Calu3 (cell line): ENCODE data around the gene SLC8A1. TPM values are rescaled to one million over a fixed set of nuclear protein-coding genes. Genes with fewer than 3 reads are reported as not detected.

Experiments used
- BruUV-seq: library from RNA; stranded (reverse); fragments of 400-500 nt; replicated peaks from 2 replicates; lab custom pipeline; 2021; lab: Mats Ljungman, UMichigan
- CTCF ChIA-PET: fragments of 300-600 bp; sonication (Branson Sonifier 250); formaldehyde crosslinking; loops from one replicate; lab custom pipeline; 2022; ENCODE audit warnings: antibody characterized with exemption; lab: Charles Lee
- DNase-seq: peaks from one replicate; pipeline ENCODE4 v3.0.0; 2022
- H3K27ac Mint-ChIP-seq: one replicate; pipeline ENCODE4 v1.8.0; 2022; ENCODE audit warnings: mixed read lengths; ENCODE audit not compliant: unreplicated experiment
- H3K27me3 Mint-ChIP-seq: one replicate; pipeline ENCODE4 v1.8.0; 2022; ENCODE audit warnings: mixed read lengths; ENCODE audit not compliant: unreplicated experiment
- H3K36me3 Mint-ChIP-seq: one replicate; pipeline ENCODE4 v1.8.0; 2022; ENCODE audit warnings: mild to moderate bottlenecking, moderate library complexity, mixed read lengths; ENCODE audit not compliant: insufficient read depth, unreplicated experiment
- H3K4me1 Mint-ChIP-seq: one replicate; pipeline ENCODE4 v1.8.0; 2022; ENCODE audit warnings: mild to moderate bottlenecking, low read depth, mixed read lengths; ENCODE audit not compliant: unreplicated experiment
- H3K4me3 Mint-ChIP-seq: one replicate; pipeline ENCODE4 v1.8.0; 2022; ENCODE audit warnings: mild to moderate bottlenecking, low read depth, moderate library complexity, mixed read lengths; ENCODE audit not compliant: unreplicated experiment
- H3K9me3 Mint-ChIP-seq: one replicate; pipeline ENCODE4 v1.8.0; 2022; ENCODE audit warnings: low read depth, mixed read lengths; ENCODE audit not compliant: unreplicated experiment
- intact Hi-C: fragments of 100-400 bp; cut with micrococcal nuclease; formaldehyde crosslinking; loops from one replicate; pipeline ENCODE4 v1.10.0; 2022; ENCODE audit not compliant: unreplicated experiment
- total RNA-seq: library from RNA; stranded (reverse); gene quantifications from 2 replicates; pipeline ENCODE4 v1.2.3, GENCODE V29; 2022
- TF ChIP-seq, protein P1 (sequence below): fragments of 200-600 bp; IDR thresholded peaks from one replicate; pipeline ENCODE4 v1.8.0; 2022; ENCODE audit warnings: antibody characterized with exemption; ENCODE audit not compliant: unreplicated experiment

SLC8A1 gene
- total RNA-seq, 1 experiment from 2014 or later, result 0.05 TPM

DNA sequence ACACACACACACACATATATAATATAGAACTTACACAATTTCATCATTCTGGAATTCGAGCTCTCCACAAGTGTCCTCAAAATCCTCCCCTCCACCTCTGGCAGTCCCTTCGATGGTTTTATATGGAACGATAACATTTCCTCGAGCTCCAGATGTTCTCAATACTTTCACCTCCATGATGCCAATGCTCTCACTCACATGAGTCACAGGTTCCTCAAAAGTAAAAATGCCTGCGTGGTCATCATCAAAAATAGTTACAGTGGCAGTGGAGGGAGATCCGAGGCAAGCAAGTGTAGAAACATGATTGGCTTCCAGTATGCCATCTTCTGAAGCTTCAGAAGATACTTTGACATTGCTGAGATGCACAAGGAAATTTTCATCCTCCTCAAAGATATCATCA, 23.5 kb downstream of the SLC8A1 start:
- intact Hi-C loops, result no loop called here
- Mint-ChIP-seq H3K9me3 (no peaks in the 10 kb centered on the region), H3K36me3 (no peaks in the 10 kb centered on the region), H3K4me1 (no peaks in the 10 kb centered on the region), H3K27ac (no peak overlapping the region), H3K27me3 (no peaks in the 10 kb centered on the region), H3K4me3 (no peak overlapping the region)
- CTCF ChIA-PET, result no interaction called here
- TF ChIP-seq, protein P1, sequence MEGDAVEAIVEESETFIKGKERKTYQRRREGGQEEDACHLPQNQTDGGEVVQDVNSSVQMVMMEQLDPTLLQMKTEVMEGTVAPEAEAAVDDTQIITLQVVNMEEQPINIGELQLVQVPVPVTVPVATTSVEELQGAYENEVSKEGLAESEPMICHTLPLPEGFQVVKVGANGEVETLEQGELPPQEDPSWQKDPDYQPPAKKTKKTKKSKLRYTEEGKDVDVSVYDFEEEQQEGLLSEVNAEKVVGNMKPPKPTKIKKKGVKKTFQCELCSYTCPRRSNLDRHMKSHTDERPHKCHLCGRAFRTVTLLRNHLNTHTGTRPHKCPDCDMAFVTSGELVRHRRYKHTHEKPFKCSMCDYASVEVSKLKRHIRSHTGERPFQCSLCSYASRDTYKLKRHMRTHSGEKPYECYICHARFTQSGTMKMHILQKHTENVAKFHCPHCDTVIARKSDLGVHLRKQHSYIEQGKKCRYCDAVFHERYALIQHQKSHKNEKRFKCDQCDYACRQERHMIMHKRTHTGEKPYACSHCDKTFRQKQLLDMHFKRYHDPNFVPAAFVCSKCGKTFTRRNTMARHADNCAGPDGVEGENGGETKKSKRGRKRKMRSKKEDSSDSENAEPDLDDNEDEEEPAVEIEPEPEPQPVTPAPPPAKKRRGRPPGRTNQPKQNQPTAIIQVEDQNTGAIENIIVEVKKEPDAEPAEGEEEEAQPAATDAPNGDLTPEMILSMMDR, result no peak
- DNase-seq, result no peak
- no TSS peak for BruUV-seq

DNA sequence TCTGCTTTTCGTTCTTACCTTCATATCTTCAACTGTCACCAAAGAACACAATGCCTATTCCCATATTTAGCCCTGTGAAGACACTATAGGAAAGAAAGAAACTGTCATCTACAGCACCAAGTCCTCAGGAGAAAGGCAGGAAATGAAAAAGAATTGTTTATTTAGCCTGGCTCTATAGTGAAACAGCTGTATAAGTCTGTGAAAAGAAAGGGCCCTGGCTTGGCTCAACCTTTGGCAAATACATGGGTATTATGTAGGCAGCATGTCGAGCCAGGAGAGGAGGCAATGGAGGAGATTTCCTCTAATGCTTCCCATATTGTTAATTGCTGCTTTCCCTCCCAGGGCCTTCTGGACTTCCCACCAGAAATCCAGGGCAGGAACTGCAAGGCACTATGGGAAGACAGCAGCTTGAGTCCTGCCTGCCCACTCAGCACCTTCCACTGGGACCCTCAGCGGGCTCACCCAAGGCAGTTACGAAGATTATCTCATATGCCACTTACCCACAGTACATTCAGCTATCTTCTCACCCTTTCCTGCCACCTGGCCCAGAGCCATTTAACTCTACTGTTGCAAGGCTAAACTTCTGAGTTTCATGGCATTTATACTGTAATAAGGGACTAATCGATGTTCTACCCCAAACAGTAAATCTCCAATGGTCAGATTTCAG, 30.1 kb downstream of the SLC8A1 start:
- intact Hi-C loops, result no loop called here
- DNase-seq, result no peak
- Mint-ChIP-seq H3K4me1 (no peaks in the 10 kb centered on the region), H3K27ac (no peak overlapping the region), H3K9me3 (no peaks in the 10 kb centered on the region), H3K27me3 (no peaks in the 10 kb centered on the region), H3K4me3 (no peak overlapping the region), H3K36me3 (no peaks in the 10 kb centered on the region)
- TF ChIP-seq, protein P1, result no peak
- CTCF ChIA-PET, result no interaction called here
- BruUV-seq, result no TSS peak

DNA sequence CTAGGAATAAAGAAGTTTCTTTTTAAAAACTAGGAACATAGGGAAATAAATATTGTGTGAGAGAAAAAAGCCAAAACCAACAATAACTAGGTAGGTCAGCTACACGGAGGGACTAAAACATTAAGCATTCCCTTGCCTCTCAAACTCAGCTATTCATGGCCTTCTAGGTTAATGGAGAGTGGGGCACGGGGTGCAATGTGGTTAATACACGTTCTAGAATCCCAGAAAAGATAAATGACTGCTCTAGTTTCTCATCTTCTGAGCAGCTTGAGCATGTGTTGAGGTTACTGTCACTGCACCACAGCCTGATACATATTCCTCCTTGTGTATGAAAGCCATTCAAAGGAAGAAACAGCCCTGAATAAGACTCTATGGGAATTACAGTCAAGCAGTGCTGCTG, 31.4 kb downstream of the SLC8A1 start:
- H3K27me3 Mint-ChIP-seq, result no peaks in the 10 kb centered on the region
- no TSS peak for BruUV-seq
- TF ChIP-seq, protein P1, result no peak
- H3K4me1 Mint-ChIP-seq, result no peaks in the 10 kb centered on the region
- no peak overlapping the region for H3K4me3 Mint-ChIP-seq
- CTCF ChIA-PET, result no interaction called here
- no peak for DNase-seq
- no peak overlapping the region for H3K27ac Mint-ChIP-seq
- intact Hi-C loops, result no loop called here
- no peaks in the 10 kb centered on the region for H3K9me3 Mint-ChIP-seq
- no peaks in the 10 kb centered on the region for H3K36me3 Mint-ChIP-seq

DNA sequence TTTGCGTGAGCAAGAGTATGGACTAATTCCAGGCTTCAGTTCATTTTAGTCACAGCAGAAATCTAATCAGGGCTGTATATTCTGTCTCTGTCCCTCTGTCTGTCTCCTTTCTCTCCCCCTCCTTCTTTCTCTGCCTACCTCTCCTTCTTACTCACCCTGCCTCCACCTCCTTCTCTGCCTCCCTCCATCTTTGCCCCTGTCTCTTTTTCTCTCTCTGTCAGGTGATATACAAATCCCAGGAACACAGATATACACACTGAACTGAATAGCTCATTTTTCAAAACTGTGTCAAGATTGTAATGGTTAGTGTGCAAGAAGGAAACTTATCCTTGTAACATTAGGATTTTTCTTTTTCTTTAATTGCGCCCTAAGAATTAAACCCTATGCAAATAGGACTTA, 32.5 kb downstream of the SLC8A1 start:
- Mint-ChIP-seq H3K4me3 (no peak overlapping the region), H3K4me1 (no peaks in the 10 kb centered on the region), H3K27ac (no peak overlapping the region), H3K36me3 (no peaks in the 10 kb centered on the region), H3K9me3 (no peaks in the 10 kb centered on the region), H3K27me3 (no peaks in the 10 kb centered on the region)
- CTCF ChIA-PET, result no interaction called here
- intact Hi-C loops, result no loop called here
- DNase-seq, result no peak
- BruUV-seq, result no TSS peak
- TF ChIP-seq, protein P1, result no peak
